GM10266 (cell line): ENCODE results near the gene TTC23.

Source experiments
- DNase-seq: peaks from one replicate; pipeline ENCODE4 v3.0.0; 2012; ENCODE audit errors: extremely low spot score
- TF ChIP-seq, protein P1 (sequence below): IDR thresholded peaks from 2 replicates; pipeline ENCODE4 v1.5.1; 2012; ENCODE audit warnings: mild to moderate bottlenecking, low read depth; ENCODE audit not compliant: control insufficient read depth, insufficient read depth; ENCODE audit errors: missing control alignments

The TTC23 gene

GRCh38 chr15:99125061-99125891, 124.1 kb downstream of the TTC23 start:
- DNase-seq = no peak
- TF ChIP-seq, protein P1, sequence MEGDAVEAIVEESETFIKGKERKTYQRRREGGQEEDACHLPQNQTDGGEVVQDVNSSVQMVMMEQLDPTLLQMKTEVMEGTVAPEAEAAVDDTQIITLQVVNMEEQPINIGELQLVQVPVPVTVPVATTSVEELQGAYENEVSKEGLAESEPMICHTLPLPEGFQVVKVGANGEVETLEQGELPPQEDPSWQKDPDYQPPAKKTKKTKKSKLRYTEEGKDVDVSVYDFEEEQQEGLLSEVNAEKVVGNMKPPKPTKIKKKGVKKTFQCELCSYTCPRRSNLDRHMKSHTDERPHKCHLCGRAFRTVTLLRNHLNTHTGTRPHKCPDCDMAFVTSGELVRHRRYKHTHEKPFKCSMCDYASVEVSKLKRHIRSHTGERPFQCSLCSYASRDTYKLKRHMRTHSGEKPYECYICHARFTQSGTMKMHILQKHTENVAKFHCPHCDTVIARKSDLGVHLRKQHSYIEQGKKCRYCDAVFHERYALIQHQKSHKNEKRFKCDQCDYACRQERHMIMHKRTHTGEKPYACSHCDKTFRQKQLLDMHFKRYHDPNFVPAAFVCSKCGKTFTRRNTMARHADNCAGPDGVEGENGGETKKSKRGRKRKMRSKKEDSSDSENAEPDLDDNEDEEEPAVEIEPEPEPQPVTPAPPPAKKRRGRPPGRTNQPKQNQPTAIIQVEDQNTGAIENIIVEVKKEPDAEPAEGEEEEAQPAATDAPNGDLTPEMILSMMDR = no peak

GRCh38 chr15:99124641-99125040, 124.7 kb downstream of the TTC23 start:
- TF ChIP-seq, protein P1 = no peak
- no peak for DNase-seq

DNA sequence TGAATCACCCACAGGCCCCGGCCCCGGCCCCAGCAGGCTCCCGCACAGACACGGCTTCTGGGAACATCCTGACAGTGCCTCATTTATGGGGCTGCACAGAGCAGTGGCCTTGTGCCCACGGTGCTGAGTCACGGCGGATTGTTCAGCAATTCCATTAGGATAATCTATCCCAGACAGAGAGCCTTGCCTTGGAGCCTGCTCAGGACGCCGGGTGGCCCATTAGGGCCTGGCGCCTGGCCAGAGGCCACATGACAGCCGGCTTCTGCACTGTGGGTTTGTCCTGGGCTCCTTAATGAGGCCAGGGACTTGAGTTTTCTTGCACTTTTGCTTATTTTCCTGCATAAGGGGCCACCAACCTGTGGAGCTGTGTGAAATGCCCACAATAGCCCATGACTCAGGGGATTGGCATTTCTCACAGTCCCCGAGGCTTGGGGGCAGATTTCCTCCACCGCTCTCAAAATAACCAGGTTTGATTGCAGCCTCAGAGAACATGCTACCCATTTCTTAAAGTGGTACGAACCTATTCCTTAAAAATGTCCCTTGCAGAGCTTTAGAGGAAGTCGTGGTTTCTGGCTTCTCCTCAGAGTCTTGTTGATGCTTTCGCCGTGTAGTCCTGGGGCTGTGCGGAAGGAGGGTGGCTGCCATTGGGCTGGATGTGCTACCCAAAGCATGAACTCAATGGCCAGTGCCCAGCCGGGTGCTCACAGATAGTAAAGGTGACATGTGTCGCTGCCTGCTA, 125.5 kb downstream of the TTC23 start:
- no peak for DNase-seq
- TF ChIP-seq, protein P1 = no peak

GRCh38 chr15:99122831-99123712, 126.3 kb downstream of the TTC23 start:
- no peak for DNase-seq
- TF ChIP-seq, protein P1 = no peak

GRCh38 chr15:99121691-99122410, 127.5 kb downstream of the TTC23 start:
- TF ChIP-seq, protein P1 = no peak
- no peak for DNase-seq

- no peak for DNase-seq
- TF ChIP-seq, protein P1 = no peak
These were observed 128.2 kb downstream of the TTC23 start for GRCh38 chr15:99121207-99121606.
